ENCODE data around the gene ADARB2.

The ADARB2 gene

GRCh38 chr10:1153251-1153763, 584.0 kb downstream of the ADARB2 start:
- Histone ChIP-seq H2AK5ac (ENCODE audit: low read depth, low read length) (no peak overlapping the region), H3K9me3 (replicated peaks in 1 of 2; ENCODE audit: control insufficient read depth in 2 of 2, insufficient read depth in 1 of 2, low read depth in 1 of 2, low read length in 2 of 2) (no peaks in the 10 kb centered on the region), H2BK5ac (ENCODE audit: low read length) (no peak overlapping the region), H3K14ac (ENCODE audit: low read length) (no peak overlapping the region), H3K18ac (ENCODE audit: low read length) (no peak overlapping the region), H4K8ac (ENCODE audit: low read depth, low read length) (no peak overlapping the region), H3K79me1 (ENCODE audit: low read depth, low read length) (no peaks in the 10 kb centered on the region), H3K23ac (ENCODE audit: low read depth, low read length, poor library complexity) (no peak overlapping the region), H2BK15ac (ENCODE audit: low read length) (no peak overlapping the region), H3K27ac (replicated peaks; ENCODE audit: low read length) (no peak overlapping the region), H3K9ac (ENCODE audit: low read depth, low read length, poor library complexity) (no peak overlapping the region), H2BK120ac (ENCODE audit: low read depth, low read length) (no peak overlapping the region), H4K91ac (ENCODE audit: low read depth, low read length, poor library complexity) (no peak overlapping the region), H2AFZ (ENCODE audit: low read length) (peak overlapping the region; percentile 29), H3K27me3 (ENCODE audit: control insufficient read depth in 3 of 3, insufficient read depth in 3 of 3, low read depth in 1 of 3, low read length in 3 of 3) (peaks cover 0 to 21% (median 0%) of the 10 kb centered on the region in 3 experiments), H3K4me1 (ENCODE audit: control insufficient read depth in 2 of 2, insufficient read depth in 1 of 2, low read depth in 1 of 2, low read length in 2 of 2) (peaks cover 0 to 7% of the 10 kb centered on the region in 2 donors), H2BK12ac (ENCODE audit: low read length) (no peak overlapping the region), H3K4me3 (ENCODE audit: low read length in 2 of 2) (no peak overlapping the region), H3K4ac (ENCODE audit: low read length) (no peak overlapping the region), H3K4me2 (ENCODE audit: insufficient read depth, low read length, poor library complexity, severe bottlenecking) (no peak overlapping the region), H3K36me3 (replicated peaks in 1 of 2; ENCODE audit: control insufficient read depth in 2 of 2, insufficient read depth in 2 of 2, low read length in 2 of 2) (peaks cover 0 to 2% of the 10 kb centered on the region in 2 donors)
- DNase-seq (ENCODE audit: low spot score): no peak
- no CpG with 5 or more reads among the region's 6 CpGs for WGBS, 2 donors (ENCODE audit: extremely low coverage in 2 of 2, insufficient read length in 2 of 2, insufficient replicate concordance in 1 of 2)

GRCh38 chr10:1152386-1153250, 584.7 kb downstream of the ADARB2 start:
- Histone ChIP-seq H2AK5ac (ENCODE audit: low read depth, low read length) (peak overlapping the region; percentile 43), H2BK12ac (ENCODE audit: low read length) (no peak overlapping the region), H4K91ac (ENCODE audit: low read depth, low read length, poor library complexity) (no peak overlapping the region), H3K4me3 (ENCODE audit: low read length in 2 of 2) (no peak overlapping the region), H2BK120ac (ENCODE audit: low read depth, low read length) (no peak overlapping the region), H3K23ac (ENCODE audit: low read depth, low read length, poor library complexity) (no peak overlapping the region), H3K4me2 (ENCODE audit: insufficient read depth, low read length, poor library complexity, severe bottlenecking) (no peak overlapping the region), H3K9me3 (replicated peaks in 1 of 2; ENCODE audit: control insufficient read depth in 2 of 2, insufficient read depth in 1 of 2, low read depth in 1 of 2, low read length in 2 of 2) (no peaks in the 10 kb centered on the region), H2AFZ (ENCODE audit: low read length) (peak overlapping the region; percentile 29), H3K27me3 (ENCODE audit: control insufficient read depth in 3 of 3, insufficient read depth in 3 of 3, low read depth in 1 of 3, low read length in 3 of 3) (peaks cover 0 to 21% (median 0%) of the 10 kb centered on the region in 3 experiments), H3K27ac (replicated peaks; ENCODE audit: low read length) (no peak overlapping the region), H4K8ac (ENCODE audit: low read depth, low read length) (no peak overlapping the region), H2BK5ac (ENCODE audit: low read length) (no peak overlapping the region), H3K14ac (ENCODE audit: low read length) (no peak overlapping the region), H2BK15ac (ENCODE audit: low read length) (no peak overlapping the region), H3K9ac (ENCODE audit: low read depth, low read length, poor library complexity) (no peak overlapping the region), H3K79me1 (ENCODE audit: low read depth, low read length) (no peaks in the 10 kb centered on the region), H3K36me3 (replicated peaks in 1 of 2; ENCODE audit: control insufficient read depth in 2 of 2, insufficient read depth in 2 of 2, low read length in 2 of 2) (peaks cover 0 to 2% of the 10 kb centered on the region in 2 donors), H3K18ac (ENCODE audit: low read length) (no peak overlapping the region), H3K4me1 (ENCODE audit: control insufficient read depth in 2 of 2, insufficient read depth in 1 of 2, low read depth in 1 of 2, low read length in 2 of 2) (peaks cover 0 to 7% of the 10 kb centered on the region in 2 donors), H3K4ac (ENCODE audit: low read length) (no peak overlapping the region)
- no peak for DNase-seq (ENCODE audit: low spot score)
- no CpG with 5 or more reads among the region's 32 CpGs for WGBS, 2 donors (ENCODE audit: extremely low coverage in 2 of 2, insufficient read length in 2 of 2, insufficient replicate concordance in 1 of 2)

GRCh38 chr10:1151076-1152033, 586.0 kb downstream of the ADARB2 start:
- no peak overlapping the region for H3K14ac ChIP-seq (ENCODE audit: low read length)
- no CpG with 5 or more reads among the region's 15 CpGs for WGBS, 2 donors (ENCODE audit: extremely low coverage in 2 of 2, insufficient read length in 2 of 2, insufficient replicate concordance in 1 of 2)
- no peak for DNase-seq (ENCODE audit: low spot score)
- peaks cover 0 to 2% of the 10 kb centered on the region in 2 donors for H3K36me3 ChIP-seq (replicated peaks in 1 of 2; ENCODE audit: control insufficient read depth in 2 of 2, insufficient read depth in 2 of 2, low read length in 2 of 2)
- H2AK5ac ChIP-seq (ENCODE audit: low read depth, low read length): no peak overlapping the region
- peaks cover 0 to 7% of the 10 kb centered on the region in 2 donors for H3K4me1 ChIP-seq (ENCODE audit: control insufficient read depth in 2 of 2, insufficient read depth in 1 of 2, low read depth in 1 of 2, low read length in 2 of 2)
- no peaks in the 10 kb centered on the region for H3K79me1 ChIP-seq (ENCODE audit: low read depth, low read length)
- no peak overlapping the region for H3K9ac ChIP-seq (ENCODE audit: low read depth, low read length, poor library complexity)
- H2BK120ac ChIP-seq (ENCODE audit: low read depth, low read length): no peak overlapping the region
- no peak overlapping the region for H3K4ac ChIP-seq (ENCODE audit: low read length)
- no peak overlapping the region for H3K4me2 ChIP-seq (ENCODE audit: insufficient read depth, low read length, poor library complexity, severe bottlenecking)
- H4K91ac ChIP-seq (ENCODE audit: low read depth, low read length, poor library complexity): no peak overlapping the region
- H2BK12ac ChIP-seq (ENCODE audit: low read length): no peak overlapping the region
- H3K23ac ChIP-seq (ENCODE audit: low read depth, low read length, poor library complexity): no peak overlapping the region
- H2BK5ac ChIP-seq (ENCODE audit: low read length): peak overlapping the region; percentile 39
- H2AFZ ChIP-seq (ENCODE audit: low read length): no peak overlapping the region
- H3K18ac ChIP-seq (ENCODE audit: low read length): peak overlapping the region; percentile 92
- H2BK15ac ChIP-seq (ENCODE audit: low read length): no peak overlapping the region
- H3K27me3 ChIP-seq (ENCODE audit: control insufficient read depth in 3 of 3, insufficient read depth in 3 of 3, low read depth in 1 of 3, low read length in 3 of 3): peaks cover 0 to 21% (median 0%) of the 10 kb centered on the region in 3 experiments
- H3K4me3 ChIP-seq (ENCODE audit: low read length in 2 of 2): no peak overlapping the region
- H3K27ac ChIP-seq (replicated peaks; ENCODE audit: low read length): no peak overlapping the region
- H3K9me3 ChIP-seq (replicated peaks in 1 of 2; ENCODE audit: control insufficient read depth in 2 of 2, insufficient read depth in 1 of 2, low read depth in 1 of 2, low read length in 2 of 2): peaks cover 0 to 2% of the 10 kb centered on the region in 2 donors
- H4K8ac ChIP-seq (ENCODE audit: low read depth, low read length): no peak overlapping the region
